ENCODE data around the gene DLL3. TPM values are rescaled to one million over a fixed set of nuclear protein-coding genes. Genes with fewer than 3 reads are reported as not detected.

DLL3 gene
- total RNA-seq, 2 experiments from 2014 or later: 4.4 TPM

GRCh38 chr19:39463403-39463802 lies 35.3 kb upstream of the DLL3 start:
- no peaks in the 10 kb centered on the region for H3K4me1 ChIP-seq (ENCODE audit: insufficient read depth, low read length, poor library complexity, severe bottlenecking)
- H3K27ac ChIP-seq (ENCODE audit: low read depth, low read length, poor library complexity, severe bottlenecking): no peak overlapping the region
- TF ChIP-seq EZH2phosphoT487 (IDR thresholded peaks at IDR 0.05; ENCODE audit: borderline replicate concordance, low read depth, low read length) (no peak), CTCF (conservative IDR thresholded peaks at IDR 0.05; ENCODE audit: low read length) (no peak)
- intact Hi-C loops (cut with micrococcal nuclease; ENCODE audit: unreplicated experiment): no loop called here
- H3K9me3 ChIP-seq (ENCODE audit: low read length): no peaks in the 10 kb centered on the region
- H4K20me1 ChIP-seq (ENCODE audit: insufficient read depth, low read length): no peaks in the 10 kb centered on the region
- H3K79me2 ChIP-seq (ENCODE audit: insufficient read depth, low read depth, low read length): no peaks in the 10 kb centered on the region
- no peaks in the 10 kb centered on the region for H3K9me2 ChIP-seq (ENCODE audit: insufficient read depth, low read length)
- POLR2A ChIA-PET: interaction anchor here (0.6 kb wide), 1 partner anchor 521 kb away, joined by 4 read pairs; no protein-coding TSS in a partner anchor
- BruUV-seq (replicated peaks): no TSS peak
- H3K4me2 ChIP-seq (ENCODE audit: low read length): no peak overlapping the region
- H3K4me3 ChIP-seq (ENCODE audit: low read depth, low read length, poor library complexity, severe bottlenecking): no peak overlapping the region
- no peak overlapping the region for H2AFZ ChIP-seq (ENCODE audit: low read length)
- DNase-seq (ENCODE audit: low spot score): no peak
- H3K36me3 ChIP-seq (ENCODE audit: insufficient read depth, low read length): peaks cover 90% of the 10 kb centered on the region
- CTCF ChIA-PET (ENCODE audit: unreplicated experiment): no interaction called here

GRCh38 chr19:39465956-39466747 lies 32.6 kb upstream of the DLL3 start:
- H2AFZ ChIP-seq (ENCODE audit: low read length): no peak overlapping the region
- no peaks in the 10 kb centered on the region for H3K79me2 ChIP-seq (ENCODE audit: insufficient read depth, low read depth, low read length)
- H3K4me2 ChIP-seq (ENCODE audit: low read length): no peak overlapping the region
- H3K9me2 ChIP-seq (ENCODE audit: insufficient read depth, low read length): no peaks in the 10 kb centered on the region
- H4K20me1 ChIP-seq (ENCODE audit: insufficient read depth, low read length): no peaks in the 10 kb centered on the region
- peaks cover 90% of the 10 kb centered on the region for H3K36me3 ChIP-seq (ENCODE audit: insufficient read depth, low read length)
- POLR2A ChIA-PET: interaction anchor here (0.6 kb wide), 1 partner anchor 10 kb away, joined by 4 read pairs; no protein-coding TSS in a partner anchor
- TF ChIP-seq EZH2phosphoT487 (IDR thresholded peaks at IDR 0.05; ENCODE audit: borderline replicate concordance, low read depth, low read length) (no peak), CTCF (conservative IDR thresholded peaks at IDR 0.05; ENCODE audit: low read length) (no peak)
- CTCF ChIA-PET (ENCODE audit: unreplicated experiment): no interaction called here
- intact Hi-C loops (cut with micrococcal nuclease; ENCODE audit: unreplicated experiment): no loop called here
- no peak for DNase-seq (ENCODE audit: low spot score)
- no peaks in the 10 kb centered on the region for H3K9me3 ChIP-seq (ENCODE audit: low read length)
- no peak overlapping the region for H3K4me3 ChIP-seq (ENCODE audit: low read depth, low read length, poor library complexity, severe bottlenecking)
- BruUV-seq (replicated peaks): no TSS peak
- H3K4me1 ChIP-seq (ENCODE audit: insufficient read depth, low read length, poor library complexity, severe bottlenecking): no peaks in the 10 kb centered on the region
- H3K27ac ChIP-seq (ENCODE audit: low read depth, low read length, poor library complexity, severe bottlenecking): no peak overlapping the region

- DNase-seq (ENCODE audit: low spot score): no peak
- Histone ChIP-seq H3K4me3 (ENCODE audit: low read depth, low read length, poor library complexity, severe bottlenecking) (no peak overlapping the region), H3K4me2 (ENCODE audit: low read length) (no peak overlapping the region), H3K4me1 (ENCODE audit: insufficient read depth, low read length, poor library complexity, severe bottlenecking) (no peaks in the 10 kb centered on the region), H3K9me2 (ENCODE audit: insufficient read depth, low read length) (no peaks in the 10 kb centered on the region), H3K9me3 (ENCODE audit: low read length) (no peaks in the 10 kb centered on the region), H3K27ac (ENCODE audit: low read depth, low read length, poor library complexity, severe bottlenecking) (no peak overlapping the region), H4K20me1 (ENCODE audit: insufficient read depth, low read length) (no peaks in the 10 kb centered on the region), H2AFZ (ENCODE audit: low read length) (no peak overlapping the region), H3K36me3 (ENCODE audit: insufficient read depth, low read length) (peaks cover 96% of the 10 kb centered on the region), H3K79me2 (ENCODE audit: insufficient read depth, low read depth, low read length) (no peaks in the 10 kb centered on the region)
- ChIA-PET CTCF (ENCODE audit: unreplicated experiment) (no interaction called here), POLR2A (no interaction called here)
- BruUV-seq (replicated peaks): no TSS peak
- intact Hi-C loops (cut with micrococcal nuclease; ENCODE audit: unreplicated experiment): no loop called here
- TF ChIP-seq EZH2phosphoT487 (IDR thresholded peaks at IDR 0.05; ENCODE audit: borderline replicate concordance, low read depth, low read length): no peak
- no peak for TF ChIP-seq CTCF (conservative IDR thresholded peaks at IDR 0.05; ENCODE audit: low read length)
Observed at GRCh38 chr19:39467941-39468340, 30.8 kb upstream of the DLL3 start.
